Sigmoid colon (tissue), 4 donors: ENCODE data around the gene TCF7L2.

ENCODE experiments used
- CTCF ChIP-seq, 4 experiments: fragments of 450-650 bp in 3 of 4; fragments of 200-600 bp in 1 of 4; IDR thresholded peaks; one replicate each; pipeline ENCODE4 v1.5.1; 2016 to 2019; ENCODE audit warnings: antibody characterized with exemption in 4 of 4, mild to moderate bottlenecking in 3 of 4, moderate library complexity in 2 of 4
- POLR2A ChIP-seq, 2 donors: fragments of 450-650 bp; IDR thresholded peaks; one replicate each; pipeline ENCODE4 v1.6.1; 2016; ENCODE audit warnings: antibody characterized with exemption in 2 of 2, mild to moderate bottlenecking in 2 of 2, moderate library complexity in 2 of 2
- POLR2AphosphoS5 ChIP-seq, 4 donors: sonication (generic); formaldehyde crosslinking; IDR thresholded peaks; one replicate each; pipeline ENCODE4 v1.6.1; 2017; ENCODE audit warnings: antibody characterized with exemption in 4 of 4

- TF ChIP-seq CTCF (IDR thresholded peaks at IDR 0.05) (no peak), POLR2A (IDR thresholded peaks at IDR 0.05) (no peak), POLR2AphosphoS5 (IDR thresholded peaks at IDR 0.05) (no peak)
These were observed 46.0 kb upstream of the TCF7L2 start for GRCh38 chr10:112904000-112904399.
